Adipose tissue (tissue), 3 donors: ENCODE results near the gene AVPR1B. TPM values are rescaled to one million over a fixed set of nuclear protein-coding genes. Genes with fewer than 3 reads are reported as not detected.
"Not testable (repeated sequence)": the region's sequence is repeated elsewhere in the genome, so short reads cannot be mapped to it uniquely, and the experiment has no call there.

Experiments used
- H3K27ac ChIP-seq: one replicate; pipeline ENCODE4 v1.5.1; 2013; ENCODE audit warnings: low read depth, low read length
- WGBS, 3 donors: extraction: QIAGEN DNeasy Blood & Tissue Kit; methylation state at CpG; one replicate each; pipeline ENCODE4 v1.1.7; 2013; 5-methylcytosine and 5-hydroxymethylcytosine counted together
- polyA plus RNA-seq, 3 donors: library from polyadenylated mRNA; stranded (reverse); fragments of 200-250 nt; gene quantifications; one replicate each; pipeline ENCODE4 v1.2.3, GENCODE V29; 2013
- donor health status: healthy with polysubstance abuse.
- donor health status: Bipolar disorder and iron deficiency.
- donor health status: healthy.

Gene AVPR1B
- polyA plus RNA-seq, 3 donors = 0.14 TPM; not detected in 2

- WGBS, 3 donors = 44 to 48% (median 47%) methylated on average over 7 of the region's 7 CpGs
- no peak overlapping the region for H3K27ac ChIP-seq
Measured at GRCh38 chr1:206094024-206094423, 23.2 kb downstream of the AVPR1B start.

- 59 to 83% (median 64%) methylated on average over 3 of the region's 3 CpGs for WGBS, 3 donors
- no peak overlapping the region for H3K27ac ChIP-seq
Measured at GRCh38 chr1:206089341-206089740, 27.8 kb downstream of the AVPR1B start.

- WGBS, 3 donors = 88 to 95% (median 91%) methylated on average over 3 of the region's 3 CpGs
Measured at GRCh38 chr1:206087091-206087490, 30.1 kb downstream of the AVPR1B start.

GRCh38 chr1:206083750-206084149, 33.4 kb downstream of the AVPR1B start:
- WGBS, 3 donors = 83 to 95% (median 94%) methylated on average over 2 of the region's 2 CpGs
- H3K27ac ChIP-seq = no peak overlapping the region

More at GRCh38 chr1:206087091-206087490, 30.1 kb downstream of the AVPR1B start:
- no peak overlapping the region for H3K27ac ChIP-seq

GRCh38 chr1:206082831-206083695, 34.1 kb downstream of the AVPR1B start:
- WGBS, 3 donors = 51 to 75% (median 60%) methylated on average over 8 of the region's 8 CpGs
- H3K27ac ChIP-seq = no peak overlapping the region

GRCh38 chr1:206081856-206082255, 35.3 kb downstream of the AVPR1B start:
- 74 to 80% (median 77%) methylated on average over 5 of the region's 5 CpGs for WGBS, 3 donors
- H3K27ac ChIP-seq = no peak overlapping the region

GRCh38 chr1:206080026-206080820, 37.0 kb downstream of the AVPR1B start:
- 44 to 52% (median 51%) methylated on average over 8 of the region's 8 CpGs for WGBS, 3 donors
- no peak overlapping the region for H3K27ac ChIP-seq

- no peak overlapping the region for H3K27ac ChIP-seq
- WGBS, 3 donors = 44 to 75% (median 50%) methylated on average over 1 of the region's 1 CpG
Measured at GRCh38 chr1:206079135-206079534, 38.1 kb downstream of the AVPR1B start.

- no peak overlapping the region for H3K27ac ChIP-seq
- 74 to 83% (median 75%) methylated on average over 11 of the region's 11 CpGs for WGBS, 3 donors
Measured at GRCh38 chr1:206075786-206076755, 41.1 kb downstream of the AVPR1B start.

GRCh38 chr1:206074839-206075238, 42.3 kb downstream of the AVPR1B start:
- 45 to 50% (median 46%) methylated on average over 3 of the region's 3 CpGs for WGBS, 3 donors
- no peak overlapping the region for H3K27ac ChIP-seq

- no peak overlapping the region for H3K27ac ChIP-seq
- WGBS, 3 donors = 73 to 83% (median 79%) methylated on average over 9 of the region's 9 CpGs
Measured at GRCh38 chr1:206070627-206071304, 46.4 kb downstream of the AVPR1B start.

GRCh38 chr1:206068314-206068713, 48.9 kb downstream of the AVPR1B start:
- 19 to 38% (median 33%) methylated on average over 1 of the region's 1 CpG for WGBS, 3 donors
- H3K27ac ChIP-seq = no peak overlapping the region

- WGBS, 3 donors = 42 to 58% (median 53%) methylated on average over 8 of the region's 8 CpGs
- no peak overlapping the region for H3K27ac ChIP-seq
Measured at GRCh38 chr1:206067486-206068227, 49.5 kb downstream of the AVPR1B start.

- 56 to 77% (median 60%) methylated on average over 5 to 6 of the region's 6 CpGs for WGBS, 3 donors
- H3K27ac ChIP-seq = no peak overlapping the region
Measured at GRCh38 chr1:206066479-206067171, 50.6 kb downstream of the AVPR1B start.

- 83 to 95% (median 91%) methylated on average over 4 of the region's 4 CpGs for WGBS, 3 donors
- H3K27ac ChIP-seq = no peak overlapping the region
Measured at GRCh38 chr1:206065547-206066145, 51.5 kb downstream of the AVPR1B start.

- H3K27ac ChIP-seq = not testable (repeated sequence)
- WGBS, 3 donors = 89 to 93% (median 91%) methylated on average over 15 to 19 of the region's 25 CpGs
Measured at GRCh38 chr1:206064501-206064900, 52.7 kb downstream of the AVPR1B start.
